ENCODE results near the gene PTGS1. TPM values are rescaled to one million over a fixed set of nuclear protein-coding genes. Genes with fewer than 3 reads are reported as not detected.

The PTGS1 gene
- total RNA-seq, 2 donors from 2014 or later: 6.2 to 26.7 TPM

DNA sequence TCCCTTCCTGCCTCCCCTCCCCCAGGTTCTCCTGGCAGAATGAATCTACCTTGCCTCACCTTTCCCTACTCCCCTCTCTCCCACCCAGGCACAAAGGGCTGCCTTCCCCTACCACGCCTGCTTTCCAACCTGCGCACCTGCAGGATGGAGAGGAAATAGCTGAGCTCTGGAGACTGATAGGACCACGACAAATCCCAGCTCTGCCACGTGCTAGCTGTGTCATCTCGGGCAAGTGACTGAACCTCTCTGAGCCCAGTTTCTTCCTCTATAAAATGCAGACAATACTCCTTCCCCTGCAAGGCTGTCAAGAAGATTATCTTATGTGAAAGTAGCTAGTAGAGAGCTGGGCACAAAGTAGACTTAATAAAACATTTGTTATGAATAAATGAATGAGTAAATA, 31.2 kb upstream of the PTGS1 start:
- Histone ChIP-seq H3K9ac (ENCODE audit: low read depth in 2 of 2, low read length in 2 of 2) (no peak overlapping the region), H3K9me3 (no peaks in the 10 kb centered on the region), H3K4me3 (no peak overlapping the region), H3K27me3 (no peaks in the 10 kb centered on the region), H3K36me3 (no peaks in the 10 kb centered on the region), H3K27ac (no peak overlapping the region), H3K4me1 (no peaks in the 10 kb centered on the region)
- intact Hi-C loops (cut with DNase I): no loop called here
- TF ChIP-seq, protein P1, sequence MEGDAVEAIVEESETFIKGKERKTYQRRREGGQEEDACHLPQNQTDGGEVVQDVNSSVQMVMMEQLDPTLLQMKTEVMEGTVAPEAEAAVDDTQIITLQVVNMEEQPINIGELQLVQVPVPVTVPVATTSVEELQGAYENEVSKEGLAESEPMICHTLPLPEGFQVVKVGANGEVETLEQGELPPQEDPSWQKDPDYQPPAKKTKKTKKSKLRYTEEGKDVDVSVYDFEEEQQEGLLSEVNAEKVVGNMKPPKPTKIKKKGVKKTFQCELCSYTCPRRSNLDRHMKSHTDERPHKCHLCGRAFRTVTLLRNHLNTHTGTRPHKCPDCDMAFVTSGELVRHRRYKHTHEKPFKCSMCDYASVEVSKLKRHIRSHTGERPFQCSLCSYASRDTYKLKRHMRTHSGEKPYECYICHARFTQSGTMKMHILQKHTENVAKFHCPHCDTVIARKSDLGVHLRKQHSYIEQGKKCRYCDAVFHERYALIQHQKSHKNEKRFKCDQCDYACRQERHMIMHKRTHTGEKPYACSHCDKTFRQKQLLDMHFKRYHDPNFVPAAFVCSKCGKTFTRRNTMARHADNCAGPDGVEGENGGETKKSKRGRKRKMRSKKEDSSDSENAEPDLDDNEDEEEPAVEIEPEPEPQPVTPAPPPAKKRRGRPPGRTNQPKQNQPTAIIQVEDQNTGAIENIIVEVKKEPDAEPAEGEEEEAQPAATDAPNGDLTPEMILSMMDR (IDR thresholded peaks at IDR 0.05): no peak
- DNase-seq: no peak

DNA sequence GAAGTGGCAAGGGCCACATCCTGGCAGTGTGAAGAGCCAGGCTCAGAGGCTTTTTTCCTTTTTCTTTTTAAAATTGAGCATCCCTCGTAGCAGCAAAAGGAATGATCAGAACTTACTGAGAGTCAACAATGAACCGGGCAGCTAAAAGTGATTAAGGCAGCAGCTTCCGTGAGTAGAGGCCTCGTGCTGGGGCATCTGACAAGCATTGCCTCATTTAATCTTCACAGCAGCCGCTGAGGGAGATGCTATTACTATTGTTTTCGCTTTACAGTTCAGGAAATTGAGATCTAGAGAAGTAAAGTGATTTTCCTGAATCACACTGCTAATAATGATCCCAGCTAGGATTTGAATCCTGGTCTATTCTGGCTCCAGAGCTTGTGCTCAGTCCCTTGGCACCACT, 30.7 kb upstream of the PTGS1 start:
- no peaks in the 10 kb centered on the region for H3K27me3 ChIP-seq
- H3K4me3 ChIP-seq: no peak overlapping the region
- no peaks in the 10 kb centered on the region for H3K9me3 ChIP-seq
- DNase-seq: no peak
- H3K36me3 ChIP-seq: no peaks in the 10 kb centered on the region
- no peak overlapping the region for H3K9ac ChIP-seq (ENCODE audit: low read depth in 2 of 2, low read length in 2 of 2)
- H3K4me1 ChIP-seq: no peaks in the 10 kb centered on the region
- TF ChIP-seq, protein P1 (IDR thresholded peaks at IDR 0.05): no peak
- H3K27ac ChIP-seq: no peak overlapping the region
- intact Hi-C loops (cut with DNase I): no loop called here

DNA sequence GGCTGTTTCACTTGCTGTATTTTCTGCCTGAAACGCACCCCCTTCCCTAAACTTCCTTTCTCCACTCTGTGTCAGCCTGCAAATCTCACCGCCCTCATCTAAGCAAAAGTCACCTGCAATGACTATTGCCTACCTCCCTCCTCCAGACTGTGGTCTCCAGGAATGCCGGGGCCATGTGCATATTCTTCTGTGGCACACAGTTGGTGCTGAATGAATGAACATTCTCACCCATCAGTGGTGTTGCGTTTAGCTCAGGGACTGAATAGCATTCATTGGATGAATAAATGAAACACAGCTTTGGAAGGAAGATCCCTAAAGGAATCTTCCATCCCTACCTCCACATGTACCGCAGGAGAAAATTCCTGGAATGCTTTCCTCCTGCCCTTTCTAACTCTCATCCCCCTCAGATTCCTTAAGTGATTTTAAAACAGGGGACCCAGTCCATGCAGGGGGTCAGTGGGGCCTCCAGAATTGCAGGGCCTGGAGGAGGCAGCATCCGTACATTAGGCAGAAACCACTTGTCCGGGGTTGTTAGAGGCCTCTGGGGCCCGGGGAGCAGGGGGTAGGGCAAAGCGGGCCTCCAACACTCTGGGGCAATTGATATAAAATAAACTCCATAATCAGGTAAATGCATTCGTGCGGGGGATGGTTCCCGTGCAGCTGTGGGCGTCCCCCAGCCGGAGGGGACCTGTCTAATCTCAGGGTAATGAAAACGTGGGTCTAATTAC, 28.3 kb upstream of the PTGS1 start:
- no peak overlapping the region for H3K4me3 ChIP-seq
- no peak overlapping the region for H3K9ac ChIP-seq (ENCODE audit: low read depth in 2 of 2, low read length in 2 of 2)
- no peaks in the 10 kb centered on the region for H3K4me1 ChIP-seq
- H3K27ac ChIP-seq: no peak overlapping the region
- intact Hi-C loops (cut with DNase I): no loop called here
- no peaks in the 10 kb centered on the region for H3K27me3 ChIP-seq
- no peak for DNase-seq
- TF ChIP-seq, protein P1 (IDR thresholded peaks at IDR 0.05): no peak
- no peaks in the 10 kb centered on the region for H3K36me3 ChIP-seq
- no peaks in the 10 kb centered on the region for H3K9me3 ChIP-seq

DNA sequence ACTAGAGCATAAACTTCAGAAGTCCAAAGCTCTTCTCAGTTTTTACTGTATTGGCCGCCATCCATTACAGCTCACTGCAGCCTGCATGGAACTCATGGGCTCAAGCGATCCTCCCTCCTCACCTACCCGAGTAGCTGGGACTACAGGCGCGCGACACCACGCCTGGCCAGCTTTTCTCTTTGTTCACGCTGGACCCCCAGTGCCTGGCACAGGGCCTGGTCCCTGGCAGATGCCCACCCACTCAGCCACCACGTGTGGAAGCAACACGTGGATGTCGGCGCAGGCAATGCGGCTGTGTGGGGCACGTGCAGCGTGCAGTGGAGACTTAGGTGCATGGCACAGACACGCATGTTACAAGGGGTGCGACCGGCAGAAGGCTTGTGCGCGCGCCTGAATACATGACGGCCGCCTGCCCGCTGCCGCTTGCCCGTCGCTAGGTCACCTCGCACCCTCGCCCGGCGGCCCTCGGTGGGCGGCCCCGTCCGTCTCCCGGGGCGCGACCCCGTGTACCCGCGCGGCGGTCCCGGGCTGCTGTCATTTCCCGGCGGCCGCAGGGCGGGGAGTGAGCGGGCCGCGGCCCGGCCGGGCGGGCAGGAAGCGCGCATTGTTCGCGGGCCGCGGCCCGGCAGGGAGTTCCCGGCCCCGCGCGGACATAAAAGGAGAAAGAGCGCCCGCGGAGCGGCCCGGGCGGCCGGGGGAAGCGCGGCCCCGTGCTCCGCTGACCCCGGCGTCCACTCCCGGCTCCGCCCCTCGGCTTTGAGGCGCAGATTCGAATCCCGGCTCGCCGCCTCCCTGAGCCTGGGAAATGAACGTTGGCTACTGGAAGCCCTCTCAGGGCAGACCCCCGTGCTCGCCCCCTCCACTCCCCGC, 24.1 kb upstream of the PTGS1 start:
- H3K27me3 ChIP-seq: no peaks in the 10 kb centered on the region
- DNase-seq: peak; percentile 42
- H3K4me3 ChIP-seq: peak overlapping the region; percentile 40
- TF ChIP-seq, protein P1 (IDR thresholded peaks at IDR 0.05): no peak
- no peaks in the 10 kb centered on the region for H3K36me3 ChIP-seq
- peak overlapping the region; percentile 61 for H3K27ac ChIP-seq
- no peaks in the 10 kb centered on the region for H3K9me3 ChIP-seq
- H3K9ac ChIP-seq (ENCODE audit: low read depth in 2 of 2, low read length in 2 of 2): peak overlapping the region; percentile 71 to 72
- H3K4me1 ChIP-seq: peaks cover 7% of the 10 kb centered on the region
- intact Hi-C loops (cut with DNase I): no loop called here

DNA sequence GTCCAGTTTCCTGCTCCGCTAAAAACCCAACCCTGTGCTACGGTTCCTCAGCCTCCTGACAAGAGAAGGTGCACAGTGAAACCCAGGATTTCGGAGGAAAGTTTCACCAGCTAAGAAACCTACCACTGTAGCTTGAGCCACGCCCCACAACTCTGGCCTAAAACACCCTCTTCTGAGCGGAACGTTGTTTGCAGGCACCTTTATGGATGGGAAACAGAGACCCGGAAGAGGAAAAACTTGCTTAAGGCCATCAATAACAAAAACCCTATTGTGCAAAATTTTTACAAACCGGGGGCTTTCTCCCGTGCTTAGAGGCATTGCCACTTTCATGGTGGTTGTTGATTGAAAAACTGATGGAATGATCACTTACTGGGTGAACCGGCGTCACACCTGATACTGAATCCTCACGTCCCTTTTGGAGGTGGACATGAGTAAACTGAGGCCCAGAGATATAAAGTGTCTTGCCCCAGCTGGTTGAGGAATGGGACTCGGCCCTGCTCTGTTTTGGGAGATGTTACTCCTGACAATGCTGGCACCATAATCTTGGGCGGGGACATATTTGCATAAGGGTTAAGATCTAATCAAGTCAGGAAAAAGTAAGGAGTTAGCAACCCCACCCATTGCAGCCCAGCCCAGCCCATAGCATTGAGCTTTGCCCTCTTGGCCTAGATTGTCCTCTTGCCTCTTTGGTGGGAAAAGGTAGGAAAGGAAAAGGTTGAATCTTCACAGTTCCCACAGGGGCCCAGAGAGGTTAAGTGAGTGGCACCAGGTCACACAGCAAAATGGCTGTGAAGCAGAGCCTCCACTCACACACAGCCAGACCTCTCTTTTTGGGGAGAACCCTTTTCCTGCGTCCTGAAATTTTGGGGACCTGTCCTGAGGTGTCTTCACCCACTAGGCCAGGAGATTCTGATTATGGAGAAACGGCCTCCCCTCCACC, 23.2 kb upstream of the PTGS1 start:
- H3K27ac ChIP-seq: peak overlapping the region; percentile 61
- intact Hi-C loops (cut with DNase I): no loop called here
- TF ChIP-seq, protein P1 (IDR thresholded peaks at IDR 0.05): no peak
- no peaks in the 10 kb centered on the region for H3K27me3 ChIP-seq
- H3K4me3 ChIP-seq: peak overlapping the region; percentile 40
- no peaks in the 10 kb centered on the region for H3K36me3 ChIP-seq
- peak; percentile 81 for DNase-seq
- H3K9me3 ChIP-seq: no peaks in the 10 kb centered on the region
- peaks cover 7% of the 10 kb centered on the region for H3K4me1 ChIP-seq
- H3K9ac ChIP-seq (ENCODE audit: low read depth in 2 of 2, low read length in 2 of 2): peak overlapping the region; percentile 71 to 72

All from colonic mucosa (tissue), 4 donors.